NCI-H345 (cell line): ENCODE measurements around the gene TTC9B.
A peak's percentile ranks its signal among the peaks of the same experiment; 100 is the strongest.
"Not testable (repeated sequence)": the region's sequence is repeated elsewhere in the genome, so short reads cannot be mapped to it uniquely, and the experiment has no call there.

Experiments used
- DNase-seq: peaks from one replicate; lab custom pipeline; 2025; lab: John Stamatoyannopoulos, UW

TTC9B gene

GRCh38 chr19:40232949-40233810, 15.0 kb upstream of the TTC9B start:
- no peak for DNase-seq

- no peak for DNase-seq
Measured at GRCh38 chr19:40232479-40232878, 14.3 kb upstream of the TTC9B start.

DNA sequence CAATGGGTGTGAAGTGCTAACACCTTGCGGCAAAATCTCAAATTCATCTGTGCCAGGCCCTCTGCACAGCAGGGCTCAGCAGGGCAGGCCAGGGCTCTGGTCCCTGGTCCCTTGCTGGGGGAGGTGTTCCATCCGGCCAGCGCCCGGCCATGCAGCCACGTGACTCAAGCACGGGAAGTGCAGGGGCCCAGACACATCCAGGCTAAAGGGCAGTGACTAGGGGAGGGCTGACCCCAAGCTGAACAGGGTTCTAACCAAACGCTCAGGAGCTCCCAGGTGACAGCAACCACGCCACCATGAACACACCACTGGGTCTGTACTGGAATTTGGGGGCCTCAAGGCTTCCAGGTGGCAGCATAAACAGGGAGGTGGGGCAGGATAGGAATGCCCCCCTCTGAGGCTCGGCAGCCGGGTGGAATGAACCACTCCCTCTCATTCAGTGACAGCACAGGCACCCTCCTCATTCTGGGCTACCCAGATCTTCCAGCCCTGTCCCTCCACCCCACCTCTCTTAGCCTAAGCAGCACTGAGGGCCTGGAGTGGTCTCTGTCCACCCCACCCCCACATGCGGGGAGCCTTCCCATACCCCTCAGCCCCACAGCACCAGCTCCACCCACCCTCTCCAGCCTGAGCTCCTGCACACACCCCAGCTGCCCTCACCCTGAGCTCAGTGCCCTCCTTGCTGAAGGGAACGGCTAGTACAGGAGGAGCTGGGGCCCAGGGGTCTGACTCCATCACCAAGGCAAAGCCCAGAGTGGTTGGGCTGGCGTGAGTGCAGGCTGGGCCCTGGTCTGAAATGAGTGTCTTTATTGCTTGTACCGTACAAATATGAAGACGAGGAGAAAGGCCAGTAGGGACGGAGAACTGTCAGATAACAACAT, 13.6 kb upstream of the TTC9B start:
- DNase-seq = no peak

GRCh38 chr19:40231057-40231456, 12.9 kb upstream of the TTC9B start:
- no peak for DNase-seq

GRCh38 chr19:40229926-40230417, 11.8 kb upstream of the TTC9B start:
- no peak for DNase-seq

GRCh38 chr19:40229484-40229883, 11.3 kb upstream of the TTC9B start:
- DNase-seq = no peak

- no peak for DNase-seq
Measured at GRCh38 chr19:40228863-40229262, 10.7 kb upstream of the TTC9B start.

GRCh38 chr19:40228346-40228745, 10.2 kb upstream of the TTC9B start:
- no peak for DNase-seq

DNA sequence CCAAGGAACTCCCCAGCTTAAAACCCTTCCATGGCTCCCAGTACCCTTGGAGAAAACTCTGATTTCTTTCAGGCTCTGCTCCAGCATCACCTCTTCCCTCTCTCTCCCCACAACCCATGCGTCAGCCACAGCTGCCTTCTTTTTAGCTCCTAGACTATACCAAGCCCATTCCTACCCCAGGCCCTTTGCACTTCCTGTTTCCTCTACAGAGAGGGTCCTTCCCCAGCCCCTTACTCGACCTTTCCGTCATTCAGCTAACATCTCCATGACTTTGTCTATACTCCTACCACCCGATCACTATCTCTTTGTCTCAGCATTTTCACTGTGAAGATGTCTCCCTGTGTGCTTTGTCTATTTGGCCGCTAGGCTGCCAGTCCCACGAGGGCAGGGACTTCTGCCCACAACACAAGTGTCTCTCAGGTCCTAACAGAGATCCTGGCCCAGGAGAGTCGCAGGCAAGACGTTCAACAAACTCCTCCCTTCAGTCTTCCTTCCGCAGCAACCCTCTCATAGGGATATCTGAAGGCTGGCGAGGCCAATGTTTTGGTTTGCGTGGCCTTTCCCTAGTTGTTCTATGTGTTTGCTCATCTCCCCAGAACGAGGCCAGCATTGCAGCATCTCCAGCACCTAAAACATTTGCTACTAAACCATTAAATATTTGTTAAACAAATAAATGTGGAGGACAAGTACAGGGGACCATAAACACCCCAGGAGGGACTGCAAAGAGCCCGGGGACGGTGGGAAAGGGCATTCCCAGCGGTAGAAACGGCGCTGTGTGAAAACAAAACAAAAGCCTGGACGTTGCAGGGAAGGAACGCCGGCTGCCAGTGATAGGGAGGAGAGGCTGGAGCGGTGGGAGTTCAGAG, 7.5 kb upstream of the TTC9B start:
- DNase-seq = no peak

- no peak for DNase-seq
Measured at GRCh38 chr19:40224342-40225150, 6.4 kb upstream of the TTC9B start.

DNA sequence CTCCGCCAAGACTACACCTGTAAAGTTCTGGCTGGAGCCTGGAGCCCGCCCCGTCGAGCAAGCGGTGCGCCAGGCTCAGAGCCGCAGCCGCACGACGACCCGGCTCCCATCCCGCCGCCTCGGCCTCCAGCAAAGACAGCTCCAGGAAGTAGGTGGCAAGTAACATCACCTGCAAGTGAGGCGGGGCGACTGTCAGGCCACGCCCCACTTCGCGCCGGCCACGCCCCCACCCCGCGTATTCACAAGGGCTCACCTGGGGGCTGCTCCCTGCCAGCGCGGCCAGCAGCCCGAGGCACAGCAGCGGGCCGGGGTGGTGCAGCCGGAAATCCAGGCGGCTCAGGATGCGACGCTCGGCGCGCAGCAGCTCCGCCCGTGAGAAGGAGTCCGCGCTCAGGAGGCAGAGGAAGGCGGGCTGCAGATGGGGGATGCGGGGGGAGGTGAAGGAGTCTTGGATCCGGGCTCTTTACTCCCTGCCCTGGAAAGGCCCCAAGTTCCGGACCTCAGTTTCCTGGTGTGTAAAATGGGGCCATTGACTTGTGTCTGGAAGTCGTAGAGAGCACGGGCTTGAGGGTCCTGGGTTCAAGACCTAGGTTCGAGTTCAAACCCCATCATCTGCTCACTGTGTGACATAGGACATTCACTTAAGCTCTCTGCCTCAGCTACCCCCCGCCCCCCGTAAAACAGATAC, 5.1 kb upstream of the TTC9B start:
- no peak for DNase-seq

DNA sequence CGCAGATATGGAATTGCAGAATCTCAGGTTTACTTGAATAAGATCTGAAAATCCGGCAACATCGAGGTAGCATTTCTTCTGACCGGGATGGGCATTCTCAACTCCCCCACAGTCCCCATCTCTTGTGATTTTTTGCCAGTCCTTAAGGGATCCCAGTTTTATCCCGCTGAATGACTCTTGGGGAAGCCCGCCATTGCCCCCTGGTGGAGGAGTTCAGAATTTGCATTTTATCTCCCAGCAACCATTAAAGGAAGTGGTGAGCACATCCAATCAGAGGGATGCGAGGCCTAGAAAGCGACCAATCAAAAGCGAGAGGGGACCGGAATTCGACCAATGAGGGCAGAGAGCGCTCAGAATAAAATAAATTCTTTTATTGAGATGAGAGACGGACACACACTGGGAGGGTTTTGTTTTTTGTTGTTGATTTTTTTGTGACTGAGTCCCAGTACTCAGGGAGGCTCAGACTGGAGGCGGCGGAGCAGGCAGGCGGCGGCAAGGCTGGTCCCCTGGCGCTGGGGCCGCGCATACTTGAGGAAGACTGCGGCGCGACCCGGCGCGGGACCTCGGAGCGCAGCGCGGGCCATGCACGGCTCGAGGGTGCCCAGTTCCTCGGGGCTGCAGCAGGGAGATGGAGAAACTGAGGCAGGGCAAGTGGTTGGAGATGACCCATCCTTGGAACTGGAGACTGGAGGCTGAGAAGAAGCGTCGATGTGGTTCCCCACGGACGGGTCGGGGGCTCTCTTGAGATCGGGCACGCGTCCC, 3.9 kb upstream of the TTC9B start:
- peak; percentile 85 for DNase-seq

GRCh38 chr19:40220674-40221073, 2.5 kb upstream of the TTC9B start:
- DNase-seq = no peak

DNA sequence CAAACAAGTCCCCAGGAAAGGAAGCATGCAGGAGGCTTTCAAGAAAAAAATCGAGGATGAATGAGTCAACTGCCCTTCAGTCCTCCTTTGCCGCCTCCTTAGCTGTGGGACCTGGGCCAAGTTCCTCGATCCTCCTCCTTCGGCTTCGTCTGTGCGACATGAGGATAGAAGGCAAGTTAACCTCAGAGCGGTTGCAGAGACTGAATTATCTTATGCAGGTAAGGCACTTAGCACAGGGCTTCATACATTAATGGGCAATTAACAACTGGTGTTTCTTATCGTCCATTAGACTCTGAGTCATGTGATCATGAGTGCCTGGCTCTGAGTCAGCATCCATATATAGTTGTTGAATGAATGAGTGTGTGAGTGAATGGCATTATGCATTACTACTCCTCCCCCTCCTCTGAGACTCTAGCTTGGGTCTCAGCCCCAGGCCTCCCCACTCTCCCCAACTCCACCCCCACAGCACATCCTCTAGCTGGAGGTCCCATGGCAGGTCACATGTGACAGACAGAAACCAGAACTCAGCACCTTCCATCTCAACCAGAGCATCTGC, 1.6 kb upstream of the TTC9B start:
- DNase-seq = peak; percentile 71

DNA sequence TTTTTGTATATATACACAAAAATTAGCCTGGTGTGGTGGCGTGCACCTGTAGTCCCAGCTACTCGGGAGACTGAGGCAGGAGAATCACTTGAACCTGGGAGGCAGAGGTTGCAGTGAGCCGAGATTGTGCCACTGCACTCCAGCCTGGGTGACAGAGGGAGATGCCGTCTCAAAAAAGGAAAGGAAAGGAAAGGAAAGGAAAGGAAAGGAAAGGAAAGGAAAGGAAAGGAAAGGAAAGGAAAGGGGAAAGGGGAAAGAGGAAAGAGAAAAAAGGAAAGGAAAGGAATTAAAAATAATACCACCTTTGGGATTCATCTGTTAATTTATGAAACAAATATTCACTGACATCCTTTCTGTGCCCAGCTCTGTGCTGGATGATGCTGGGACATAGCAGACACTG, 845 bp upstream of the TTC9B start:
- DNase-seq = not testable (repeated sequence)

DNA sequence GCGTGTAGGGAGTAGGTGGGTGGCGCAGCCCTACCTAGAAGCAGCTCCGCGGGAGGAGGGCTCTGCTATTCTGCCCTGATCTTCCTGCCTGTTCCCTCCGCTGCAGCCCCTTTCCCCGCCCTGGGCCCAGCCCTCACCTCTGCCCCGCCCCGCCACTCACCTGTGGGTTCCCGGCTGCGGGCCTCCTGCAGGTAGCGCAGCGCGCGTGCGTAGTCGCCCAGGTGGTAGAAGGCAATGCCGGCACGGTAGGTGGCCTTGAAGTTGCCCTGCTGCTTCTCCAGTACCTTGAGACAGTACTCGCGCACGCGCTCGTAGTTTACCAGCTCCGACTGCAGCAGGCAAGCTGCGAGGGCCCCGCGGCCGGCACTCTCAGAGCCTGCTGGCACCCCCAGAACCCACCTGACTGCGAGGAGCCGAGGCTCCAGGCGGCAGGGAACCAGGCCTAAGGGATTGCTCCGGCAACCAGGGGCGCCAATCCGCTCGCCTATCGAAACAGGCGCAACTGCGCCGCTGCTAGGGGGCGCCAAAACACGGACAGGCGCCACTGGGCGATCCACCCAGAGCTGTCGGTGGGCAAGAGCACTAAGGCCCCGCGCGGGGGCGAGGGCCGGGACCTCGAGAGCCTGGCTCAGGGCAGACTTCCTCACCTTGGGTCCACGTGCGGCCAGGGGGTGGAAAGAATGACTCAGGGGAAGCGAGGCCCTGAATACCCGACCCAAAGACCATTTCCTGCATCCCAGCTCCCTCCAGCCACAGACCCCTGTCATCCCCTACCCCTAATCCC, 965 bp downstream of the TTC9B start:
- peak; percentile 96 for DNase-seq

- no peak for DNase-seq
Measured at GRCh38 chr19:40216777-40217026, 1.5 kb downstream of the TTC9B start.

DNA sequence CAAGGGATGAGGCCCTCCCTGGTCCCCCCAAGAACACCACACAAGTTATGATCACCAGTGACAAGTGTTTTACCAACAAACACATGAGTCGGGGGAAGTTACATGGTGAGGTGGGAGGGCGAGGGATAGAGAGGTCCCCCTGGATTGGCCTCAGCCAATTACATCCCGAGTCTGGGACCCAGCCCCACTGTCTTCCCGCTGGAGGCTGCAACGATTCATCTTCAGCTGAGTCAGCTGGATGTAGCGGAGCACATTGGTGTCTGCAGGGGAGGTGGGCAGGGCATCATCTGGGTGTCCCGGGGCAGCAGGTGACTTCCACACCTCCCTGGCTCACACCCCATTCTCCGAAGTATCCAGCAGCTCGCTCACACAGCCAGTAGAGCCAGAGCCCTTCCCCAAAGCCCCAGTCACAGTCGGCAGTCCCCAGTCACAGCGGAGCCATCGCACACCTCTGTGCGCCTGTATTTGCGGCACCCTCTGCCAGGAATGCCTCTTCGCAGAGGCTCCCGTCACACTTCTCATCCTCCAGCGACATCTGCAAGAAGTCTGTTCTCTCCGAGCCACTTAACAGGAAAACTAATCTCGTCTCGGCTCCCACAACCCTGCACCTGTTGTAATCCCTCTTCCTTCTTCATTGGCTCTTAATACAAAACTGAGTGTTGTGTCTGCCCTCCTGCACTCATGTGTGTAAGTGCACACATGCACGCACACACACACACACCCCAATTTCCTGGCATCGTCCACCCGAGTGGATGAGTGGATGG, 2.0 kb downstream of the TTC9B start:
- no peak for DNase-seq
